Gastroesophageal sphincter (tissue), 3 donors: ENCODE data around the gene MAPT.

Experiments
- POLR2A ChIP-seq, 2 donors: fragments of 450-650 bp; IDR thresholded peaks; one replicate each; pipeline ENCODE4 v1.6.1; 2017; ENCODE audit warnings: antibody characterized with exemption in 2 of 2, mild to moderate bottlenecking in 2 of 2, moderate library complexity in 1 of 2
- TF ChIP-seq, protein P1 (sequence below), 4 experiments: fragments of 200-600 bp in 2 of 4; fragments of 450-650 bp in 2 of 4; sonication (generic) in 1 of 4; IDR thresholded peaks; one replicate each; pipeline ENCODE4 v1.5.1; 2017 to 2019; ENCODE audit warnings: antibody characterized with exemption in 4 of 4, mild to moderate bottlenecking in 2 of 4, moderate library complexity in 2 of 4

GRCh38 chr17:46025060-46025459 lies 130.7 kb downstream of the MAPT start:
- TF ChIP-seq, protein P1, sequence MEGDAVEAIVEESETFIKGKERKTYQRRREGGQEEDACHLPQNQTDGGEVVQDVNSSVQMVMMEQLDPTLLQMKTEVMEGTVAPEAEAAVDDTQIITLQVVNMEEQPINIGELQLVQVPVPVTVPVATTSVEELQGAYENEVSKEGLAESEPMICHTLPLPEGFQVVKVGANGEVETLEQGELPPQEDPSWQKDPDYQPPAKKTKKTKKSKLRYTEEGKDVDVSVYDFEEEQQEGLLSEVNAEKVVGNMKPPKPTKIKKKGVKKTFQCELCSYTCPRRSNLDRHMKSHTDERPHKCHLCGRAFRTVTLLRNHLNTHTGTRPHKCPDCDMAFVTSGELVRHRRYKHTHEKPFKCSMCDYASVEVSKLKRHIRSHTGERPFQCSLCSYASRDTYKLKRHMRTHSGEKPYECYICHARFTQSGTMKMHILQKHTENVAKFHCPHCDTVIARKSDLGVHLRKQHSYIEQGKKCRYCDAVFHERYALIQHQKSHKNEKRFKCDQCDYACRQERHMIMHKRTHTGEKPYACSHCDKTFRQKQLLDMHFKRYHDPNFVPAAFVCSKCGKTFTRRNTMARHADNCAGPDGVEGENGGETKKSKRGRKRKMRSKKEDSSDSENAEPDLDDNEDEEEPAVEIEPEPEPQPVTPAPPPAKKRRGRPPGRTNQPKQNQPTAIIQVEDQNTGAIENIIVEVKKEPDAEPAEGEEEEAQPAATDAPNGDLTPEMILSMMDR (IDR thresholded peaks at IDR 0.05): no peak
- no peak for TF ChIP-seq POLR2A (IDR thresholded peaks at IDR 0.05)
